ENCODE data around the gene ABCB9. TPM values are rescaled to one million over a fixed set of nuclear protein-coding genes. Genes with fewer than 3 reads are reported as not detected.
"Not testable (repeated sequence)": the region's sequence is repeated elsewhere in the genome, so short reads cannot be mapped to it uniquely, and the experiment has no call there.

Gene ABCB9
- total RNA-seq, 1 donor from 2014 or later = 16.3 TPM

DNA sequence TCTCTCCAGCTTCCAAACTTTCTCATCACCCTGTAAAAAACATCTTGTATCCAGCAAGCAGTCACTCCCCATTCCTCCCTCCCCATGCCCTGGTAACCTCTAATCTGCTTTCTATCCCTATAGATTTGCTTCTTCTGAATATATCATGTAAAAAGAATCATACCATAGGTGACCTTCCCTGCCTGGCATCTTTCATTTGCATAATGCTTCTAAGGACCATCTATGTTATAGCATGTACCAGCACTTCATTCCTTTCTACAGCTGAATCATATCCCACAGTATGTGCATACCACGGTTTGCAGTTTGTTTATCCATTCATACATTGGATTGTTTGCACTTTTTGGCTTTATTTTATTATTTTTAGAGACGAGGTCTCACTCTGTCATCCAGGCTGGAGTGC is 47.4 kb downstream of the ABCB9 start:
- Mint-ChIP-seq H3K9me3 (peaks cover 2% of the 10 kb centered on the region), H3K36me3 (ENCODE audit: low read depth) (no peaks in the 10 kb centered on the region), H3K4me1 (peaks cover 4% of the 10 kb centered on the region), H3K27ac (ENCODE audit: unreplicated experiment) (no peak overlapping the region), H3K4me3 (no peak overlapping the region), H3K27me3 (ENCODE audit: low read depth) (no peaks in the 10 kb centered on the region)
- TF ChIP-seq, protein P1, sequence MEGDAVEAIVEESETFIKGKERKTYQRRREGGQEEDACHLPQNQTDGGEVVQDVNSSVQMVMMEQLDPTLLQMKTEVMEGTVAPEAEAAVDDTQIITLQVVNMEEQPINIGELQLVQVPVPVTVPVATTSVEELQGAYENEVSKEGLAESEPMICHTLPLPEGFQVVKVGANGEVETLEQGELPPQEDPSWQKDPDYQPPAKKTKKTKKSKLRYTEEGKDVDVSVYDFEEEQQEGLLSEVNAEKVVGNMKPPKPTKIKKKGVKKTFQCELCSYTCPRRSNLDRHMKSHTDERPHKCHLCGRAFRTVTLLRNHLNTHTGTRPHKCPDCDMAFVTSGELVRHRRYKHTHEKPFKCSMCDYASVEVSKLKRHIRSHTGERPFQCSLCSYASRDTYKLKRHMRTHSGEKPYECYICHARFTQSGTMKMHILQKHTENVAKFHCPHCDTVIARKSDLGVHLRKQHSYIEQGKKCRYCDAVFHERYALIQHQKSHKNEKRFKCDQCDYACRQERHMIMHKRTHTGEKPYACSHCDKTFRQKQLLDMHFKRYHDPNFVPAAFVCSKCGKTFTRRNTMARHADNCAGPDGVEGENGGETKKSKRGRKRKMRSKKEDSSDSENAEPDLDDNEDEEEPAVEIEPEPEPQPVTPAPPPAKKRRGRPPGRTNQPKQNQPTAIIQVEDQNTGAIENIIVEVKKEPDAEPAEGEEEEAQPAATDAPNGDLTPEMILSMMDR (conservative IDR thresholded peaks at IDR 0.05) = no peak
- DNase-seq (ENCODE audit: low read depth, low spot score) = no peak

- peaks cover 4% of the 10 kb centered on the region for H3K4me1 Mint-ChIP-seq
- H3K36me3 Mint-ChIP-seq (ENCODE audit: low read depth) = no peaks in the 10 kb centered on the region
- no peaks in the 10 kb centered on the region for H3K27me3 Mint-ChIP-seq (ENCODE audit: low read depth)
- no peak overlapping the region for H3K4me3 Mint-ChIP-seq
- no peak for DNase-seq (ENCODE audit: low read depth, low spot score)
- H3K27ac Mint-ChIP-seq (ENCODE audit: unreplicated experiment) = no peak overlapping the region
- peaks cover 2% of the 10 kb centered on the region for H3K9me3 Mint-ChIP-seq
- TF ChIP-seq, protein P1 (conservative IDR thresholded peaks at IDR 0.05) = no peak
Measured at GRCh38 chr12:122917507-122918121, 48.6 kb downstream of the ABCB9 start.

DNA sequence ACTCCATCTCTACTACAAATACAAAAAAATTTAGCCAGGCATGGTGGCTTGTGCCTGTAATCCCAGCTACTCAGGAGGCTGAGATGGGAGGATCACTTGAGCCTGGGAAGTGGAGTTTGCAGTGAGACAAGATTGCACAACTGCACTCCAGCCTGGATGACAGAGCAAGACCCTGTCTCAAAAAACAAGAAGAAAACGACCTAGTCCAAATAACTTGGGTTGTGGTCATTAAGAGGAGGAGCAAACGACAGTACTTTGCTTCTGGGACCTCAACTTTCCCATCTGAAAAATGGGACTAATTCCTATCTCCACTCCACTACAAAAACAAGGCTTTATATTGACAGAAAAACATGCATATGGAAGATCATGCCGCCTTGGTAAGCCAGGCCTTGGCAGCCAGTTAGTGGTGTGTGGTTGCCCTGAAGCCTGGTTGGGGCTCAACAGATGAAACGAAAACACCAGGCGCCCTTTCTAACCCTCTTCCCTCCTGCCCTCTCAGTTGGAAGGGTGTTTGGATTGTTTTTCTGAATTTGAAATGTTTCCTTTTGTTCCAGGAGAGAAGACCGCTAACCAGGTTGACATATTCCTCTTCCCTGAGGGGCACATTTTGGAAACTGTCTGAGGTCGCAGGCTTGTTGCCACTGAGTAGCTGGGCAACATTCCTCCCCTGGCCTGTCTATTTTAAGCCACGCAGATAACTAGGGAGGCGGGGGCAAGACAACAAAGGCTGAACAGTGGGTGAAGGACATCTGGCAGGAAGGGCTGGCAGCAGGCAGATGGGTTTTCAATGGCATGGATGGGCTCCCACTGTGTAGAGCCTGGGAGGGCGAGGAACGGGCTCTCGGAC is 56.6 kb downstream of the ABCB9 start:
- H3K36me3 Mint-ChIP-seq (ENCODE audit: low read depth) = no peaks in the 10 kb centered on the region
- H3K27me3 Mint-ChIP-seq (ENCODE audit: low read depth) = no peaks in the 10 kb centered on the region
- H3K9me3 Mint-ChIP-seq = peaks cover 2% of the 10 kb centered on the region
- peak overlapping the region; percentile 31 for H3K4me3 Mint-ChIP-seq
- peaks cover 13% of the 10 kb centered on the region for H3K4me1 Mint-ChIP-seq
- DNase-seq (ENCODE audit: low read depth, low spot score) = no peak
- H3K27ac Mint-ChIP-seq (ENCODE audit: unreplicated experiment) = peak overlapping the region; percentile 16
- TF ChIP-seq, protein P1 (conservative IDR thresholded peaks at IDR 0.05) = no peak

- Mint-ChIP-seq H3K36me3 (ENCODE audit: low read depth) (no peaks in the 10 kb centered on the region), H3K9me3 (no peaks in the 10 kb centered on the region), H3K27me3 (ENCODE audit: low read depth) (no peaks in the 10 kb centered on the region), H3K27ac (ENCODE audit: unreplicated experiment) (no peak overlapping the region), H3K4me3 (no peak overlapping the region), H3K4me1 (peaks cover 13% of the 10 kb centered on the region)
- TF ChIP-seq, protein P1 (conservative IDR thresholded peaks at IDR 0.05) = no peak
- no peak for DNase-seq (ENCODE audit: low read depth, low spot score)
Measured at GRCh38 chr12:122908915-122909314, 57.3 kb downstream of the ABCB9 start.

- DNase-seq (ENCODE audit: low read depth, low spot score); H3K27me3 Mint-ChIP-seq (ENCODE audit: low read depth); H3K36me3 Mint-ChIP-seq (ENCODE audit: low read depth); H3K4me1 Mint-ChIP-seq; H3K27ac Mint-ChIP-seq (ENCODE audit: unreplicated experiment); H3K9me3 Mint-ChIP-seq; H3K4me3 Mint-ChIP-seq: not testable (repeated sequence)
Measured at GRCh38 chr12:122905258-122905657, 61.0 kb downstream of the ABCB9 start.

- no peak for DNase-seq (ENCODE audit: low read depth, low spot score)
- Mint-ChIP-seq H3K9me3 (no peaks in the 10 kb centered on the region), H3K36me3 (ENCODE audit: low read depth) (no peaks in the 10 kb centered on the region), H3K4me3 (no peak overlapping the region), H3K4me1 (peaks cover 6% of the 10 kb centered on the region), H3K27ac (ENCODE audit: unreplicated experiment) (no peak overlapping the region), H3K27me3 (ENCODE audit: low read depth) (peaks cover 8% of the 10 kb centered on the region)
- TF ChIP-seq, protein P1 (conservative IDR thresholded peaks at IDR 0.05) = no peak
Measured at GRCh38 chr12:122903693-122904034, 62.6 kb downstream of the ABCB9 start.
